GM12878 (cell line): ENCODE data around the gene CDC42EP1. TPM values are rescaled to one million over a fixed set of nuclear protein-coding genes. Genes with fewer than 3 reads are reported as not detected.

Source experiments
- ATAC-seq: fragments of 200-7000 bp; cut with Tn5 transposase; 3 replicates; pipeline ENCODE4 v1.9.1; 2020; ENCODE audit warnings: mild to moderate bottlenecking, moderate library complexity
- BruUV-seq: library from RNA; stranded (reverse); fragments of 400-500 nt; replicated peaks from 2 replicates; lab custom pipeline; 2021; lab: Mats Ljungman, UMichigan
- CTCF ChIA-PET: fragments of 300-600 bp; sonication (Branson Sonifier 250); formaldehyde crosslinking; extraction: SDS; loops from one replicate; lab custom pipeline; 2021; ENCODE audit warnings: inconsistent platforms; lab: Yijun Ruan, JAX
- POLR2A ChIA-PET: fragments of 350-600 bp; formaldehyde crosslinking; extraction: SDS; loops from one replicate; lab custom pipeline; 2021; ENCODE audit warnings: inconsistent platforms; lab: Charles Lee
- RAD21 ChIA-PET: fragments of 300-600 bp; sonication (Branson Sonifier 250); formaldehyde crosslinking; loops from one replicate; lab custom pipeline; 2023; ENCODE audit warnings: antibody characterized with exemption; ENCODE audit not compliant: unreplicated experiment; lab: Charles Lee
- SMC1A ChIA-PET: fragments of 300-600 bp; sonication (Branson Sonifier 250); formaldehyde crosslinking; loops from one replicate; lab custom pipeline; 2023; ENCODE audit not compliant: unreplicated experiment, uncharacterized antibody; lab: Charles Lee
- DNase-seq: peaks from one replicate; pipeline ENCODE4 v3.0.0-alpha.2; 2011; ENCODE audit warnings: low read depth, low spot score
- FAIRE-seq: peaks from 3 replicates; lab custom pipeline; 2011; peaks lifted over from hg19 to GRCh38; lab: Jason Lieb, UNC
- H2AFZ ChIP-seq: 2 replicates; pipeline ENCODE4 v1.6.0; 2011; ENCODE audit warnings: low read depth, low read length, control low read depth; ENCODE audit not compliant: control insufficient read depth
- H3K27ac ChIP-seq: 2 replicates; pipeline ENCODE4 v1.5.1; 2011; ENCODE audit warnings: control low read depth; ENCODE audit not compliant: control insufficient read depth, insufficient read depth
- H3K27me3 ChIP-seq, 2 experiments: replicated peaks in 1 of 2; 2 replicates each; pipeline versions ENCODE4 v1.6.0 to v1.6.1; 2011; ENCODE audit warnings: low read length in 1 of 2; ENCODE audit not compliant: control insufficient read depth in 2 of 2, insufficient read depth in 2 of 2
- H3K36me3 ChIP-seq, 2 experiments: 2 replicates each; pipeline ENCODE4 v1.5.1; 2011; ENCODE audit warnings: low read length in 1 of 2; ENCODE audit not compliant: control insufficient read depth in 2 of 2, insufficient read depth in 2 of 2
- H3K4me1 ChIP-seq: 2 replicates; pipeline ENCODE4 v1.6.1; 2011; ENCODE audit warnings: mild to moderate bottlenecking, low read length, moderate library complexity, mixed read lengths; ENCODE audit not compliant: control insufficient read depth, insufficient read depth
- H3K4me2 ChIP-seq: 2 replicates; pipeline ENCODE4 v1.6.0; 2011; ENCODE audit warnings: control low read depth; ENCODE audit not compliant: control insufficient read depth, insufficient read depth
- H3K4me3 ChIP-seq: fragments of 200-600 bp; sonication (generic); 2 replicates; pipeline ENCODE4 v1.5.1; 2016
- H3K79me2 ChIP-seq: 2 replicates; pipeline ENCODE4 v1.6.0; 2011; ENCODE audit warnings: low read length; ENCODE audit not compliant: control insufficient read depth, insufficient read depth
- H3K9ac ChIP-seq: 2 replicates; pipeline ENCODE4 v1.8.0; 2011; ENCODE audit warnings: low read length, control low read depth, mixed read lengths; ENCODE audit not compliant: control insufficient read depth, insufficient read depth
- H3K9me3 ChIP-seq: replicated peaks from 3 replicates; pipeline ENCODE4 v1.5.1; 2011; ENCODE audit warnings: mild to moderate bottlenecking, low read length; ENCODE audit not compliant: control insufficient read depth, insufficient read depth
- H4K20me1 ChIP-seq: 2 replicates; pipeline ENCODE4 v1.6.0; 2011; ENCODE audit not compliant: control insufficient read depth, insufficient read depth
- BCL3 ChIP-seq: IDR thresholded peaks from 2 replicates; pipeline ENCODE4 v1.6.1; 2011; ENCODE audit warnings: borderline replicate concordance, low read depth, mild to moderate bottlenecking, moderate library complexity, low read length; ENCODE audit not compliant: insufficient read depth, poor library complexity, severe bottlenecking
- CEBPB ChIP-seq, 2 experiments: fragments of 150-350 bp in 1 of 2; IDR thresholded peaks; 2 replicates each; pipeline ENCODE4 v1.6.1; 2012 to 2014; ENCODE audit warnings: low read depth in 2 of 2, low read length in 2 of 2, borderline replicate concordance in 1 of 2, inconsistent platforms in 1 of 2
- FOXK2 ChIP-seq: fragments of 450-650 bp; IDR thresholded peaks from 2 replicates; pipeline ENCODE4 v1.6.1; 2017; ENCODE audit warnings: mild to moderate bottlenecking, moderate library complexity
- GABPA ChIP-seq: IDR thresholded peaks from 2 replicates; pipeline ENCODE4 v1.6.1; 2014; ENCODE audit warnings: antibody characterized with exemption, low read depth, mild to moderate bottlenecking, inconsistent platforms
- HDGF ChIP-seq: fragments of 450-650 bp; IDR thresholded peaks from 2 replicates; pipeline ENCODE4 v1.6.1; 2016; ENCODE audit warnings: antibody characterized with exemption
- KAT2A ChIP-seq: conservative IDR thresholded peaks from 2 replicates; pipeline ENCODE4 v1.6.1; 2011; ENCODE audit warnings: low read depth, low read length; ENCODE audit not compliant: control insufficient read depth
- MYC ChIP-seq: IDR thresholded peaks from 2 replicates; pipeline ENCODE4 v1.6.1; 2011; ENCODE audit warnings: mild to moderate bottlenecking, low read length, moderate library complexity, inconsistent platforms; ENCODE audit not compliant: insufficient read depth, insufficient replicate concordance, insufficient read length, severe bottlenecking
- NFXL1 ChIP-seq: fragments of 450-650 bp; IDR thresholded peaks from 2 replicates; pipeline ENCODE4 v1.6.1; 2017; ENCODE audit warnings: antibody characterized with exemption, mild to moderate bottlenecking, borderline replicate concordance
- NR2C2 ChIP-seq: IDR thresholded peaks from 2 replicates; pipeline ENCODE4 v1.6.1; 2011; ENCODE audit warnings: borderline replicate concordance, low read depth; ENCODE audit not compliant: control insufficient read depth, insufficient read length
- SPI1 ChIP-seq: IDR thresholded peaks from 2 replicates; pipeline ENCODE4 v1.6.1; 2011; ENCODE audit warnings: low read depth, mild to moderate bottlenecking, low read length, moderate library complexity, borderline replicate concordance; ENCODE audit not compliant: insufficient read depth
- TARDBP ChIP-seq: IDR thresholded peaks from 2 replicates; pipeline ENCODE4 v1.6.1; 2016; ENCODE audit warnings: borderline replicate concordance
- TBL1XR1 ChIP-seq: IDR thresholded peaks from 2 replicates; pipeline ENCODE4 v1.6.1; 2012; ENCODE audit warnings: low read depth, low read length, improper control_type of control experiment
- WRNIP1 ChIP-seq: IDR thresholded peaks from 2 replicates; pipeline ENCODE4 v1.6.1; 2011; ENCODE audit warnings: low read depth, low read length, improper control_type of control experiment, borderline replicate concordance
- ZNF622 ChIP-seq: fragments of 450-650 bp; IDR thresholded peaks from 2 replicates; pipeline ENCODE4 v1.6.1; 2017; ENCODE audit warnings: mild to moderate bottlenecking, inconsistent platforms
- WGBS: methylation state at CpG from one replicate; pipeline ENCODE4 v1.1.6; 2016; ENCODE audit warnings: low lambda C conversion rate; ENCODE audit not compliant: insufficient replicate concordance, insufficient coverage; ENCODE audit errors: missing lambda C conversion rate; 5-methylcytosine and 5-hydroxymethylcytosine counted together
- in situ Hi-C: fragments of 300-500 bp; cut with MboI; formaldehyde crosslinking; loops from 9 replicates; pipeline ENCODE4 v1.14.3; 2018; ENCODE audit warnings: mixed read lengths
- intact Hi-C: fragments of 100-400 bp; cut with micrococcal nuclease; formaldehyde crosslinking; loops from one replicate; pipeline ENCODE4 v1.14.2; 2022; ENCODE audit not compliant: unreplicated experiment
- polyA plus RNA-seq, 11 experiments: library from polyadenylated mRNA; depleted of rRNA in 4 of 11; unstranded in 6 of 11; stranded (reverse) in 5 of 11; fragments of >200 nt; fragmentation: Nextera tagmentation in 4 of 11; fragmentation: Illumina TruSeq in 1 of 11; extraction: Ambion mirVana in 4 of 11; extraction: Trizol in 1 of 11; gene quantifications; 1 replicate in 1 of 11; 2 replicates in 10 of 11; pipeline versions ENCODE4 v1.2.1 to v1.2.3, GENCODE V29; 2011 to 2016; ENCODE audit warnings: inconsistent platforms in 2 of 11, missing spikeins in 2 of 11, low read depth in 1 of 11
- total RNA-seq, 4 experiments: library from RNA; depleted of rRNA in 3 of 4; stranded (reverse); fragments of >200 nt in 3 of 4; fragmentation: Illumina TruSeq in 1 of 4; extraction: Trizol in 1 of 4; gene quantifications; 2 replicates each; pipeline versions ENCODE4 v1.2.1 to v1.2.3, GENCODE V29; 2013 to 2021
- TF ChIP-seq, protein P1 (sequence below): fragments of 450-650 bp; IDR thresholded peaks from 2 replicates; pipeline ENCODE4 v1.6.1; 2017; ENCODE audit warnings: low read depth, mild to moderate bottlenecking, moderate library complexity
- TF ChIP-seq, protein P2 (sequence below): fragments of 450-650 bp; IDR thresholded peaks from 2 replicates; pipeline ENCODE4 v1.6.1; 2017; ENCODE audit warnings: antibody characterized with exemption, mild to moderate bottlenecking, moderate library complexity
- TF ChIP-seq, protein P3 (sequence below): IDR thresholded peaks from 2 replicates; pipeline ENCODE4 v1.6.1; 2012; ENCODE audit warnings: low read length, inconsistent platforms

CDC42EP1 gene
- total and polyA plus RNA-seq, 10 of the 15 experiments (the other 5 are each of a cell fraction or from before 2014, with no cell fraction given) = 0.04 to 0.33 (median 0.09) TPM; not detected in 7

DNA sequence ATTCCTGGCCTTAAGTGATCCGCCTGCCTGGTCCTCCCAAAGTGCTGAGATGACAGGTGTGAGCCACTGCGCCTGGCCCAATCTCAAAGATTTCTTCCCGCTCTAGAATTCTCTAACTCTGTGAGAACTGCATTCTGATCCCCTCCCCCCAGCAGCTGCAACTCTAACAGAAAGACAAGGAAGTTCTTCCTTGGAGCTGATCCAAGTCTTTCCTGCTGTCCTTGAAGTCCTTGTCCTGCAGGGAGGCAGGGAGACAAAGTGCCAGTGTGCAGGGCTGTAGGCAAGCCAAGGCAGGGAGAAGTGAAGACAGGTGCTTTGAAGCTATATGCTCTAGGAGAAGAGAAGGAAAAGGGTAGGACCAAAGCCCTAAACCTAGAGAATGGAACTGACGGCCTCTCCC is 38.9 kb downstream of the CDC42EP1 start:
- WGBS = 59% methylated on average over 4 of the region's 4 CpGs
- no peak for FAIRE-seq
- intact Hi-C loops = no loop called here

More for the DNA sequence above, 38.9 kb downstream of the CDC42EP1 start:
- no peak for TF ChIP-seq WRNIP1
- no peak for TF ChIP-seq NR2C2
- no peak for TF ChIP-seq NFXL1
- no peak for TF ChIP-seq GABPA
- no peak for TF ChIP-seq TARDBP
- no peak for TF ChIP-seq ZNF622
- TF ChIP-seq, protein P1, sequence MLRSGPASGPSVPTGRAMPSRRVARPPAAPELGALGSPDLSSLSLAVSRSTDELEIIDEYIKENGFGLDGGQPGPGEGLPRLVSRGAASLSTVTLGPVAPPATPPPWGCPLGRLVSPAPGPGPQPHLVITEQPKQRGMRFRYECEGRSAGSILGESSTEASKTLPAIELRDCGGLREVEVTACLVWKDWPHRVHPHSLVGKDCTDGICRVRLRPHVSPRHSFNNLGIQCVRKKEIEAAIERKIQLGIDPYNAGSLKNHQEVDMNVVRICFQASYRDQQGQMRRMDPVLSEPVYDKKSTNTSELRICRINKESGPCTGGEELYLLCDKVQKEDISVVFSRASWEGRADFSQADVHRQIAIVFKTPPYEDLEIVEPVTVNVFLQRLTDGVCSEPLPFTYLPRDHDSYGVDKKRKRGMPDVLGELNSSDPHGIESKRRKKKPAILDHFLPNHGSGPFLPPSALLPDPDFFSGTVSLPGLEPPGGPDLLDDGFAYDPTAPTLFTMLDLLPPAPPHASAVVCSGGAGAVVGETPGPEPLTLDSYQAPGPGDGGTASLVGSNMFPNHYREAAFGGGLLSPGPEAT = no peak
- TF ChIP-seq KAT2A = no peak
- no peak for TF ChIP-seq TBL1XR1
- no peak for TF ChIP-seq FOXK2
- no peak for TF ChIP-seq HDGF
- no peak for TF ChIP-seq BCL3
- TF ChIP-seq, protein P2, sequence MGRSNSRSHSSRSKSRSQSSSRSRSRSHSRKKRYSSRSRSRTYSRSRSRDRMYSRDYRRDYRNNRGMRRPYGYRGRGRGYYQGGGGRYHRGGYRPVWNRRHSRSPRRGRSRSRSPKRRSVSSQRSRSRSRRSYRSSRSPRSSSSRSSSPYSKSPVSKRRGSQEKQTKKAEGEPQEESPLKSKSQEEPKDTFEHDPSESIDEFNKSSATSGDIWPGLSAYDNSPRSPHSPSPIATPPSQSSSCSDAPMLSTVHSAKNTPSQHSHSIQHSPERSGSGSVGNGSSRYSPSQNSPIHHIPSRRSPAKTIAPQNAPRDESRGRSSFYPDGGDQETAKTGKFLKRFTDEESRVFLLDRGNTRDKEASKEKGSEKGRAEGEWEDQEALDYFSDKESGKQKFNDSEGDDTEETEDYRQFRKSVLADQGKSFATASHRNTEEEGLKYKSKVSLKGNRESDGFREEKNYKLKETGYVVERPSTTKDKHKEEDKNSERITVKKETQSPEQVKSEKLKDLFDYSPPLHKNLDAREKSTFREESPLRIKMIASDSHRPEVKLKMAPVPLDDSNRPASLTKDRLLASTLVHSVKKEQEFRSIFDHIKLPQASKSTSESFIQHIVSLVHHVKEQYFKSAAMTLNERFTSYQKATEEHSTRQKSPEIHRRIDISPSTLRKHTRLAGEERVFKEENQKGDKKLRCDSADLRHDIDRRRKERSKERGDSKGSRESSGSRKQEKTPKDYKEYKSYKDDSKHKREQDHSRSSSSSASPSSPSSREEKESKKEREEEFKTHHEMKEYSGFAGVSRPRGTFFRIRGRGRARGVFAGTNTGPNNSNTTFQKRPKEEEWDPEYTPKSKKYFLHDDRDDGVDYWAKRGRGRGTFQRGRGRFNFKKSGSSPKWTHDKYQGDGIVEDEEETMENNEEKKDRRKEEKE = no peak
- TF ChIP-seq, protein P3, sequence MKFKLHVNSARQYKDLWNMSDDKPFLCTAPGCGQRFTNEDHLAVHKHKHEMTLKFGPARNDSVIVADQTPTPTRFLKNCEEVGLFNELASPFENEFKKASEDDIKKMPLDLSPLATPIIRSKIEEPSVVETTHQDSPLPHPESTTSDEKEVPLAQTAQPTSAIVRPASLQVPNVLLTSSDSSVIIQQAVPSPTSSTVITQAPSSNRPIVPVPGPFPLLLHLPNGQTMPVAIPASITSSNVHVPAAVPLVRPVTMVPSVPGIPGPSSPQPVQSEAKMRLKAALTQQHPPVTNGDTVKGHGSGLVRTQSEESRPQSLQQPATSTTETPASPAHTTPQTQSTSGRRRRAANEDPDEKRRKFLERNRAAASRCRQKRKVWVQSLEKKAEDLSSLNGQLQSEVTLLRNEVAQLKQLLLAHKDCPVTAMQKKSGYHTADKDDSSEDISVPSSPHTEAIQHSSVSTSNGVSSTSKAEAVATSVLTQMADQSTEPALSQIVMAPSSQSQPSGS = no peak
- no peak for TF ChIP-seq CEBPB (IDR thresholded peaks at IDR 0.05; ENCODE audit: borderline replicate concordance in 1 of 2, low read depth in 2 of 2, low read length in 2 of 2)
- no peak for TF ChIP-seq MYC
- no peak for TF ChIP-seq SPI1
- no peak for DNase-seq
- H3K4me1 ChIP-seq = no peaks in the 10 kb centered on the region
- no peak overlapping the region for H3K4me2 ChIP-seq
- no peak overlapping the region for H3K27ac ChIP-seq
- no peak overlapping the region for H2AFZ ChIP-seq
- H3K4me3 ChIP-seq = no peak overlapping the region
- CTCF ChIA-PET = interaction anchor here (1.0 to 17.5 kb wide), 4 partner anchors 9 to 62 kb away, joined by 3 to 419 read pairs (median 9); partner anchors contain the start of gene GGA1
- no peaks in the 10 kb centered on the region for H3K79me2 ChIP-seq
- no peak for ATAC-seq
- in situ Hi-C loops = no loop called here
- SMC1A ChIA-PET = interaction anchor here (0.6 kb wide), 1 partner anchor 1878 kb away, joined by 3 read pairs; no protein-coding TSS in a partner anchor
- H3K9me3 ChIP-seq = no peaks in the 10 kb centered on the region
- no peaks in the 10 kb centered on the region for H3K36me3 ChIP-seq
- H3K9ac ChIP-seq = no peak overlapping the region
- no peaks in the 10 kb centered on the region for H4K20me1 ChIP-seq
- RAD21 ChIA-PET = interaction anchor here (1.0 kb wide), 1 partner anchor 9 kb away, joined by 5 read pairs; no protein-coding TSS in a partner anchor
- POLR2A ChIA-PET = interaction anchor here (0.5 to 1.0 kb wide), 3 partner anchors 9 to 149 kb away, joined by 3 read pairs; no protein-coding TSS in a partner anchor
- no TSS peak for BruUV-seq
- 0 out of 4 replicates have a peak, but pooled peaks cover 0 to 1% of the 10 kb centered on the region in 2 experiments for H3K27me3 ChIP-seq
